NCI-H2196 treated with DMSO at 0.1 percent for 48 hours (cell line): ENCODE data around the gene TMEM214.
"Not testable (repeated sequence)": the region's sequence is repeated elsewhere in the genome, so short reads cannot be mapped to it uniquely, and the experiment has no call there.

Experiments used
- DNase-seq: peaks from one replicate; lab custom pipeline; 2025; ENCODE audit not compliant: unreplicated experiment; lab: John Stamatoyannopoulos, UW

The TMEM214 gene

DNA sequence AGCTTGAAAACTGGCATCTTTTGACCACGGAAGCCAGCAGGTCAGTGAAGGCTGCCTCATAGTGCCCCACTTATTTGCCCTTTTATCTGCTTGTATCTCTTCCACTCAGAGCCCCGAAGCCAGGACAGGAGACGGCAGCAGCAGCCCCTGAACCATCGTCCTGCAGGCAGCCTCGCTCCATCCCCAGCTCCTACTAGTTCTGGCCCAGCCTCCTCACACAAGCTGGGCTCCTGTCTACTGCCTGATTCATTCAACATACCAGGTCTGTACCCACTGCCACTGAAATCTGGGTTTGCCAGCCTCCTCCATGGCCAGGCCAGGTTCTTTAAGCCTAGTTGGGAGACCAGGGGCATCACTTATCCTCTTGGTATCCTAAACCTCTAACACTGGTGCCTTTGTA is 34.6 kb downstream of the TMEM214 start:
- no peak for DNase-seq

DNA sequence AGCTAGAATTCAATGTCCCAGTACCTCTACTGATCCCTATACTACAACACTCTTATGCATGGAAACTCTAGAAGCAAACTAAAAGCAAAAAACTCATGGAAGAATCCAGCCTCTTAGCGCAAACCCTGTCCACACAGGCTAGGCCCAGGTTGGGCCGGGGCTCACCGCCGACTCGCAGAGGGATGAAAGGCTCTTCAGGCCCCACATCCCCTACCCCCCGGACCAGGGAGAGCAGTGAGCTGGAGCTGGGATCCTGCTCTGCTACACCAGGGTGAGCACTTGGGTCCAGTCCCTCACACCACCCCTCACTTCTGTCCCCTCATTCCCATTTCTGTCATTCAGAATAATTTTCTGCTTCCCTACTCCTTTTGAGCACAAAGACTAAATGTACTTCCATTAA is 36.7 kb downstream of the TMEM214 start:
- DNase-seq = no peak

DNA sequence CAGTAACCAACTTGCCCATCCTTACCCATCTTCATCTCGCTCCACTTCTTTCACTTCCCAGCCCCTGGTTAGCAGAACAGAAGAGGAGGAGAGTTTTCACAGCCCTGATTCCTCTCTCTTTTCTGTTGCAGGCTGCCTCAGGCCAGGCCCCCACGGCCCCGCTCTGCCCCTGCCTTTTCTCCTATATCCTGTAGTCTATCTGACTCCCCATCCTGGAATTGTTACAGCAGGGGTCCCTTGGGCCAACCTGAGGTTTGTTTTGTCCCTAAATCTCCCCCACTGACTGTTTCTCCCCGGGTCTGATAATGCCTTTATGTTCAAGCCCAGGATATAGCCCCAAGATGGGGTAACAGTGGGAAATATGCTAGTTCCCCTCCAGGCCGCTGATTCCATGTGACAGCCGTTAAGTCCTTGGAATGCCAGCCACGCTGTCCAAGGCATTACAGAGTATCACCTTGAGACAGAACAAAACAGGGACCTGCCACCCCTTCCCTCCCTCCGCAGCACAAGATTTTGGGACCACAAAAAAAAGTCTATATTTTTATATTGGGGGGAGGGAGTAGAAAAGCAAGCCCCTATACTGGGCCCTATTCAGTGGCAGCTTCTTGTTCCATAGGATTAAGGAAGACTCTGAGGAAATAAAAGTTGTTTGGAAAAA is 37.3 kb downstream of the TMEM214 start:
- DNase-seq = no peak

- DNase-seq = no peak
Measured at GRCh38 chr2:27070653-27071276, 38.0 kb downstream of the TMEM214 start.

DNA sequence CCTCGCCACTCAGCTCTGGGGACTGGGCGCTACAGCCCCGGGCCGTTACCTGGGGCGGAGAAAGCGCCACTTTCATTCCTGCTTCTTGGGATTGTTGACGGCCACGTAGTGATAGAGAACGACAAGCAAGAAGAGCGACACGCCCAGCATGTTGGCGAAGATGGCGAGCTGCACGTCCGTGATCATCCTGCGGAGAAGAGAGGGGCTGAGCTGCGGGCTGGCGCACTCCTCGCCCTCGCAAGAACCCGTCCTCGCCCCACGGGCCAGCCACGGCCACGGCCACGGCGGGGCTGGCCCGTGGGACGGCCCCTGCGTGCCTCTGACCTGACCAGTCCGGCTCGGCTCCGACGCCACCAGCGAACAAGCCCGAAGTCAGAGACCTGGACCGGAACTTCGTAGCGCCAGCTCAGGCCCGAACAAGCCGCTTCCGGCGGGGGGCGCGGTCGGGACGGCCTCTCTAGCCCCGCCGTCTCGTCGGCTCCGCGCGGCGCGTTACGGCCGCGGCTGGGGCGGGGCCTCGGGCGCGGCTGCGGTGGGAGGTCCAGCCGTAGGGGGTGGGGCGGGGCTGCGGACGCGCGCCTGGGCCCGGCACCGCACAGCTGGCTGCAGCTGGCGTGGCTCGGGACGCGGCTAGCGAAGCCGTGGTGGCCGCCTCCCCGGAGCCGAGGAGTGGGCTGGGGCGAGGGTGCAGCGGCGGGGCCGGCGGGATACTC is 38.7 kb downstream of the TMEM214 start, which contains the start of gene OST4:
Gene OST4 (minus strand): TSS at position 378 of the 713 bp plus-strand sequence.
- peak; percentile 80 for DNase-seq

DNA sequence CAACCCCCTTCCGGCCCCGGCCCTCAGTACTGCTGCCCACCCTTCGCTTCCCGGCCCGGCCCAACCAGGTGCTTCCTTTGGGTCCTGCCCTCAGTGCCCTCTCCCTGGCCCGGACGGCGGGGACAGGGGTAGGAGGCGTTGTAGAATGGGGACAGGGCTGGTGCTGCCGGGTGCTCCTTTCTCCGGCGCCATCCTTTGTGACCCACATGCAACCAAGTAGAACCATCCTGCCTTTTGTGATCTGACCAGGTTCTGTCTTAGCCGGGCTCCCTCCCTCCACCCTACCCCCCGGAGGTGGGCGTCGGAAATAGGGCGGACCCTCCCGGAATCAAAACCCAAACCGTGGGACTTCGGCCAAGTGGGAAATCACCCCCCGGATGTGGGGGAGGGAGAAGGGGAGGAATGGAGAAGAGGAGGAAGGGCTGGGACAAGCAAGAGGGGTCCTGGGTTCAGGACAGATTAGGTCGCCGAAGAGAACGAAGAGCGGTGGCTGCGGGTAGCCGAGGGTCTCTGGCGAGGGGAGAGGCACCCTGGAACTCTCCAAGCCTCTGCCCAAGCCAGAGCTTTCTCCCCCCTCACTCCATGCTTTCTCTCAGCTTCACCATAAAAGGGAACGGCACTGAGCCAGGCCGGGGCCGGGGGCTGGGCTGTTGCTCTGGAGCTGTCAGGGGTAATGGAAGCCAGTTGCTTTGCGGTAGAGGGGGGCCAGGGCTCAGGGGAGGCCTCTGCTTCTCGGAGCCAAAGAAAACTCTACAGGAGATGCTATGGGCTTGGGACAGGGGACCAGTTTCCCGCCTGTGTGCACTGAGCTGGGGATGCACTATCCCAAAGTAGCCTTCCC is 39.4 kb downstream of the TMEM214 start:
- no peak for DNase-seq

DNA sequence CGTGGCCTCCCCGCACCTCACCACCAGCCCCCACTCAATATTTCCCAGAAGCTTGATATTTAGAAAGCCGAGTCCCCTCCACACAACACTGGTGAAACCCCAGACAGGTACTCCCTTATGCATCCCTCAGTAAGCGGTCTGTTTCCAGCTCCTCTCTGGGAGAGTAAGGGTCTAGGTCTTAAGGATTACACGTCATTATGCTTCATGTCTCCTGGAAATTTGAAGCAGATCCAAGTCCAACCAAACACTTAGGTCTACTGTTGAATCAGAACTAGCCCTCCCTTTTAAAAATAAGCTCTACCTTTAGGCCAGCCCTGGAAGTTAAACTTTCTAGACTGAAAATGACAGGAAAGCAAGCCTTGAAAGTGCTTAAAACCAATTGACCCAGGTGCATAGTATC is 40.2 kb downstream of the TMEM214 start:
- DNase-seq = no peak

DNA sequence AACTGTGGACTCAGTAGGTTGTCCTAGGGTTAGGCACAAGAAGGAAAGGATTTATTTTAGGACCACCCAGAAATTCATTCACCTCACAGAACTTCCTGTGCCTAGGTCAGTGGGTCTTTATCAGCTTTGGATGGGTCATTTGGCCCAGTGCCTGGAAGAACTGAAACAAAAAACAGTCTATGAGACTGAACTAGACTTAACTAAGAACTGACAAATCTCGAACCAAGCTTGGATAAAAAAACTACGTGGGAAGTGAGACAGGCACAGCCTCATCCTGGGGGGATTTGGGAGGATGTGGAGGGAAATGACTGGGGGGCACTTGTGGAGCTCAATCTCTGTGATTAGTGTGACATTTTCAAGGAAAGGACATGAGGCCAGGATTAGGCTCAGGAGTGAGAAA is 41.0 kb downstream of the TMEM214 start:
- no peak for DNase-seq

GRCh38 chr2:27074738-27075565 is 42.2 kb downstream of the TMEM214 start:
- DNase-seq = peak; percentile 8

GRCh38 chr2:27075566-27075871 is 42.8 kb downstream of the TMEM214 start:
- not testable (repeated sequence) for DNase-seq

GRCh38 chr2:27076323-27076722 is 43.6 kb downstream of the TMEM214 start:
- no peak for DNase-seq

GRCh38 chr2:27077231-27077630 is 44.5 kb downstream of the TMEM214 start:
- no peak for DNase-seq

- no peak for DNase-seq
Measured at GRCh38 chr2:27078267-27079194, 45.8 kb downstream of the TMEM214 start, which contains the start of gene EMILIN1. Gene EMILIN1, plus strand, starts transcription at chr2:27078615. Its CDS starts 451 bp downstream, at chr2:27079066.

DNA sequence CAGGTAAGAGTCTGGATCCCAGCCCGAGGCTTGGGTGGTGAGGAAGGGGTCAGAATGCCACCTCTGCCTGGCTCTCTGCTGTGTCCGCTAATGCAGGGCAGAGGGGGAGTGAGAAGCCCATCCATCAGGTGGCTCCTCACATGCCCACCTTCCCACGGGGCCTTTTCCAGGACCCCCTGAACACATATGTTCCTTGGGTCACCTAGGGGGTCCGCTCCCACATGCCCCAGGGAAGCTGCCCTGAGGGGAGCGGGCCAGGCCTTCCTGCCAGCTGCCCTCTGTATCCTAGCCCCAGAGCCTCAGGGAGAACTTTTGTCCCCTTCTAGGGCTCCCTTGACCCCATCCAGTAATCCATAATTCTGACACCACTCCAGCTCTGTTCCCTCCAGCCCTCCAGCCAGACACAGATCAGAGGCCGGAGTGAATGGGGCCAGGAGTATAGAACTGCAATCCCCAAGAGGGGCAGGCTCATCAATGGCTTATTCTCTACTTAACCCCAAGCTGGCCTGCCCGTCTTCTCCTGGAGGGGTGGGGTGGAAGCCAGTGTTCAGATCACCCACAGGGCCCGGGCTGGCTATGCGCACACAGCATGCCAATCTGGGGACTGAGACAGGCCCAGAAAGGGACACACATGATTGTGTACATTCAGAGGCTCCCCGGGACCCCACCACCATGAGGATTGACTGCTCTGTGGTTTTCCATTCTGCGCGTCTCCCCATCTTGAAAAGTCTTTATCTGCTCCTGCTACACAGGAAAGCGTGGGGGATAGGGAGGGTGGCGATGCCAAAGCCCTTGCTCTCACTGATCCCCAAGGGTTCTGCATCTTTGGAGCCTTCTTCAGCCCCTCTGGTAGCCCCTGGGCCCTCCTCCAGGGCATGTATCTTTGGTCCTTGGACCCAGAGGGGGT is 46.7 kb downstream of the TMEM214 start:
- DNase-seq = no peak

DNA sequence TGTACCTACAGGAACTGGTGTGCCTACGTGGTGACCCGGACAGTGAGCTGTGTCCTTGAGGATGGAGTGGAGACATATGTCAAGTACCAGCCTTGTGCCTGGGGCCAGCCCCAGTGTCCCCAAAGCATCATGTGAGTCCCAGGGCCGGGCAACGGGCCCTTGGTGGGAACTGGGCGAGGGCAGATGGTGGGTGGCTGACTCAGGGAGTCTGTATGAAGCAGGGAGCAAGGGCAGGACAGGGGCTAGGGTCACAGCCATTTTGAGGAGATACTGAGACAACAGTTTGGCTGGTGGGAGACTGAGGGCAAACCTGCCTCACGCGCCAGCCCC is 47.3 kb downstream of the TMEM214 start:
- no peak for DNase-seq

GRCh38 chr2:27080603-27080936 is 47.8 kb downstream of the TMEM214 start:
- no peak for DNase-seq

DNA sequence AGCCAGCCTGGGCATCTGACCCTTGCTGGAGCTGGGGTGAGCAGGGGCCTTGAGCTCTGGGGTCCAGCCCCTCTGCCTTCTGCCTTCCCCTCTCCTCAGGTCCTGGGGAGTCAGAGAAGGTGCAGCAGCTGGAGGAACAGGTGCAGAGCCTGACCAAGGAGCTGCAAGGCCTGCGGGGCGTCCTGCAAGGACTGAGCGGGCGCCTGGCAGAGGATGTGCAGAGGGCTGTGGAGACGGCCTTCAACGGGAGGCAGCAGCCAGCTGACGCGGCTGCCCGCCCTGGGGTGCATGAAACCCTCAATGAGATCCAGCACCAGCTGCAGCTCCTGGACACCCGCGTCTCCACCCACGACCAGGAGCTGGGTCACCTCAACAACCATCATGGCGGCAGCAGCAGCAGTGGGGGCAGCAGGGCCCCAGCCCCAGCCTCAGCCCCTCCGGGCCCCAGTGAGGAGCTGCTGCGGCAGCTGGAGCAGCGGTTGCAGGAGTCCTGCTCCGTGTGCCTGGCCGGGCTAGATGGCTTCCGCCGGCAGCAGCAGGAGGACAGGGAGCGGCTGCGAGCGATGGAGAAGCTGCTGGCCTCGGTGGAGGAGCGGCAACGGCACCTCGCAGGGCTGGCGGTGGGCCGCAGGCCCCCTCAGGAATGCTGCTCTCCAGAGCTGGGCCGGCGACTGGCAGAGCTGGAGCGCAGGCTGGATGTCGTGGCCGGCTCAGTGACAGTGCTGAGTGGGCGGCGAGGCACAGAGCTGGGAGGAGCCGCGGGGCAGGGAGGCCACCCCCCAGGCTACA is 49.4 kb downstream of the TMEM214 start:
- DNase-seq = no peak
